ENCODE measurements around the gene CATSPERD. TPM values are rescaled to one million over a fixed set of nuclear protein-coding genes. Genes with fewer than 3 reads are reported as not detected.
A peak's percentile ranks its signal among the peaks of the same experiment; 100 is the strongest.

CATSPERD gene
- total RNA-seq: 0.65 TPM in 1 of 2 replicates, not detected in the other

- H3K4me3 ChIP-seq (ENCODE audit: low read depth, low read length): peak within 1 kb of the TSS; percentile 93
- peak; percentile 83 for DNase-seq (ENCODE audit: low read depth)
- TF ChIP-seq CTCF (conservative IDR thresholded peaks at IDR 0.05; ENCODE audit: low read depth, low read length): peak; percentile 84
Measured at GRCh38 chr19:5719961-5720790, at the start of gene CATSPERD, which contains the start of gene LONP1. CATSPERD (plus strand) TSS chr19:5720637; CDS start chr19:5720738, 101 bp downstream. LONP1 (minus strand) TSS chr19:5720146; CDS start chr19:5720132, 14 bp downstream.

GRCh38 chr19:5671600-5671999, 48.8 kb upstream of the CATSPERD start:
- H3K4me3 ChIP-seq (ENCODE audit: low read depth, low read length): no peak overlapping the region
- TF ChIP-seq CTCF (conservative IDR thresholded peaks at IDR 0.05; ENCODE audit: low read depth, low read length): no peak
- no peak for DNase-seq (ENCODE audit: low read depth)

GRCh38 chr19:5672708-5673459, 47.6 kb upstream of the CATSPERD start:
- no peak for DNase-seq (ENCODE audit: low read depth)
- no peak overlapping the region for H3K4me3 ChIP-seq (ENCODE audit: low read depth, low read length)
- no peak for TF ChIP-seq CTCF (conservative IDR thresholded peaks at IDR 0.05; ENCODE audit: low read depth, low read length)

- TF ChIP-seq CTCF (conservative IDR thresholded peaks at IDR 0.05; ENCODE audit: low read depth, low read length): no peak
- H3K4me3 ChIP-seq (ENCODE audit: low read depth, low read length): no peak overlapping the region
- DNase-seq (ENCODE audit: low read depth): no peak
Measured at GRCh38 chr19:5673752-5674151, 46.7 kb upstream of the CATSPERD start.

GRCh38 chr19:5674714-5675113, 45.7 kb upstream of the CATSPERD start:
- H3K4me3 ChIP-seq (ENCODE audit: low read depth, low read length): no peak overlapping the region
- no peak for TF ChIP-seq CTCF (conservative IDR thresholded peaks at IDR 0.05; ENCODE audit: low read depth, low read length)
- no peak for DNase-seq (ENCODE audit: low read depth)

GRCh38 chr19:5676105-5676771, 44.2 kb upstream of the CATSPERD start:
- DNase-seq (ENCODE audit: low read depth): no peak
- no peak for TF ChIP-seq CTCF (conservative IDR thresholded peaks at IDR 0.05; ENCODE audit: low read depth, low read length)
- no peak overlapping the region for H3K4me3 ChIP-seq (ENCODE audit: low read depth, low read length)
